Right forelimb (tissue), 1 donor: Measurements from ENCODE around the gene PTP4A2.

Experiments
- DNase-seq: peaks from one replicate; pipeline ENCODE4 v3.0.0-alpha.2; 2018

PTP4A2 gene

GRCh38 chr1:31938184-31938975, at the start of gene PTP4A2:
Gene PTP4A2 (minus strand): TSS chr1:31938368. CDS start chr1:31919065, 19,303 bp downstream.
- DNase-seq = peak; percentile 92

GRCh38 chr1:31987135-31987619, 49.0 kb upstream of the PTP4A2 start:
- DNase-seq = no peak

GRCh38 chr1:31985430-31985829, 47.3 kb upstream of the PTP4A2 start:
- no peak for DNase-seq

GRCh38 chr1:31984419-31985347, 46.5 kb upstream of the PTP4A2 start:
- DNase-seq = no peak

GRCh38 chr1:31981972-31982371, 43.8 kb upstream of the PTP4A2 start:
- DNase-seq = no peak

- no peak for DNase-seq
Measured at GRCh38 chr1:31981456-31981839, 43.3 kb upstream of the PTP4A2 start.

GRCh38 chr1:31980835-31981455, 42.8 kb upstream of the PTP4A2 start:
- DNase-seq = no peak

GRCh38 chr1:31978843-31979400, 40.8 kb upstream of the PTP4A2 start:
- no peak for DNase-seq

GRCh38 chr1:31977385-31978131, 39.4 kb upstream of the PTP4A2 start:
- DNase-seq = no peak

GRCh38 chr1:31976401-31976800, 38.2 kb upstream of the PTP4A2 start:
- no peak for DNase-seq

GRCh38 chr1:31970873-31971272, 32.7 kb upstream of the PTP4A2 start:
- no peak for DNase-seq

- DNase-seq = no peak
Measured at GRCh38 chr1:31961536-31961935, 23.4 kb upstream of the PTP4A2 start.

GRCh38 chr1:31959521-31960340, 21.6 kb upstream of the PTP4A2 start:
- no peak for DNase-seq

- no peak for DNase-seq
Measured at GRCh38 chr1:31957701-31958674, 19.8 kb upstream of the PTP4A2 start.

GRCh38 chr1:31955917-31956736, 18.0 kb upstream of the PTP4A2 start:
- DNase-seq = peak; percentile 77

- DNase-seq = peak; percentile 69
Measured at GRCh38 chr1:31954607-31955283, 16.6 kb upstream of the PTP4A2 start.

GRCh38 chr1:31952825-31953220, 14.7 kb upstream of the PTP4A2 start:
- no peak for DNase-seq

- DNase-seq = no peak
Measured at GRCh38 chr1:31951276-31951675, 13.1 kb upstream of the PTP4A2 start.
